Measurements from ENCODE around the gene FAH.

Gene FAH

GRCh38 chr15:80194914-80195313 lies 42.1 kb downstream of the FAH start:
- no peak overlapping the region for H3K27ac ChIP-seq
- TF ChIP-seq CTCF (conservative IDR thresholded peaks at IDR 0.05) (no peak), ZFX (IDR thresholded peaks at IDR 0.05) (no peak)

DNA sequence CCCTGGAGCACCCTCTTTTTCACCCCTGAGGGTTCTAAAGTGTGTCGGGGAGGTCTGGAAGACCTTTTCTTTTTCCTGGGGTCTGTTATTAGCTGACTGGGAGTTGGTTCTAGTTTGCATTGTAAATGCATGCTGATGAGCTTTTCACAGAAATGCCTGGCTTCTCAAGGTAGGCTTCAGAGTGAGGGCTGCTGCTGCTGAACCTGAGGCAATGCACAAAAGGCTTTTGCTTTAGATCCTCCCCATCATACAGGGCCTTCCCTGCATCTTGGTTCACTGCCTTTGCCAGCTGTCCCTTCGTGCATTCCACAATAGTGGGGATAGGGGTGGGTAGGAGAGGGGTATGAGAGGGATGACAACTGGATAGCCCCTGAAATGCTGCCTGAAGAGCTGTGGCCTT lies 46.6 kb downstream of the FAH start:
- TF ChIP-seq CTCF (conservative IDR thresholded peaks at IDR 0.05) (no peak), ZFX (IDR thresholded peaks at IDR 0.05) (no peak)
- H3K27ac ChIP-seq, result no peak overlapping the region

- no peak overlapping the region for H3K27ac ChIP-seq
- TF ChIP-seq ZFX (IDR thresholded peaks at IDR 0.05) (no peak), CTCF (conservative IDR thresholded peaks at IDR 0.05) (no peak)
Observed at GRCh38 chr15:80199869-80200268, 47.1 kb downstream of the FAH start.

GRCh38 chr15:80201256-80202015 lies 48.6 kb downstream of the FAH start:
- no peak for TF ChIP-seq ZFX (IDR thresholded peaks at IDR 0.05)
- no peak for TF ChIP-seq CTCF (conservative IDR thresholded peaks at IDR 0.05)
- no peak overlapping the region for H3K27ac ChIP-seq

DNA sequence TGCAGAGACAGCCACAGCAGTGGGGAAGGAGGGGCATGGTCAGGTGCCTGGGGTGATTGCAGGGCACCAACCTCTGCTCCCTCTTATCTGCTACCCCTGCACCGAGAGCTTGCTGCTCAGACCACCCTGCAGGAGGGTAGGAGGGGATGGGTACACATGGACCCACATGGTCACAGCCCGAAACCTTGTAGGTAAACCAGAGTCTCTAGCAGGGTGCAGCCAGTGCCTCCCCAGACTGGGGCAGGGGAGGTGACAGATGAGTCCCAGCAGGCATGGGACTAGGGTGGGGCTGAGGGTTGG lies 49.2 kb downstream of the FAH start:
- H3K27ac ChIP-seq, result no peak overlapping the region
- TF ChIP-seq CTCF (conservative IDR thresholded peaks at IDR 0.05), result no peak

DNA sequence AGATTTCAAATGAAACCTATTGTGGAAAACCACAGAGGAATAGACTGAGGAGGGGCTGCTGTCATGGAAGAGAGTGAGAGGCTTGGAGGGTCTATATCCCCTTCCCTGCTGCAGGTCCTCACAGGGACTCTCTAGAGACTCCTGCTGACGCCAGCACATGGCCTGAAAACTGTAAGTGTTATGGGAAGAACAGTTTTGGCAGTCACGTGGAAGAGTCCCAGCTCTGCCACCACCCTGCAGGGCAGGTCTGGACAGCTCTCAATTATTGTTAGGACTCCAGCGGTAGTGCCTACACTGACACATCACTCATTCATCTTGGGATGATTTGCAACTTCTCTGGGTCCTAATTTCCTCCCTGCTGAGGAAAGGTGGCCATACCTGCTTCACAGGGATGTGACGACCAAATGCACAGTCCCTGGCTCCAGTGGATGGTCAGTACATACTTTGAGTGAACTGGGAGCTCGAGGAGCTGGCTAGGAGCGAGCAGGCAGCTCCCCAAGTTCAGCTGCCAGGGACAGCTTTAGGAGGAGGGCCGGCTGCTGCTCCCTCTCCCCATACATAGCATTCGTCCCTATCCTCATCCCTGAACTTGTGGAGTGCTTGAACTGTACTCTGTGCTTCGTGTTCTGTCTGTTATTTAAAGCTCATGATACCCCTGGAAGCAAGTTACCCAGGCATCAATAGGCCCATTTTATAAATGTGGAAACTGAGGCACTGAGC lies 50.0 kb downstream of the FAH start:
- TF ChIP-seq CTCF (conservative IDR thresholded peaks at IDR 0.05) (no peak), ZFX (IDR thresholded peaks at IDR 0.05) (no peak)
- no peak overlapping the region for H3K27ac ChIP-seq

DNA sequence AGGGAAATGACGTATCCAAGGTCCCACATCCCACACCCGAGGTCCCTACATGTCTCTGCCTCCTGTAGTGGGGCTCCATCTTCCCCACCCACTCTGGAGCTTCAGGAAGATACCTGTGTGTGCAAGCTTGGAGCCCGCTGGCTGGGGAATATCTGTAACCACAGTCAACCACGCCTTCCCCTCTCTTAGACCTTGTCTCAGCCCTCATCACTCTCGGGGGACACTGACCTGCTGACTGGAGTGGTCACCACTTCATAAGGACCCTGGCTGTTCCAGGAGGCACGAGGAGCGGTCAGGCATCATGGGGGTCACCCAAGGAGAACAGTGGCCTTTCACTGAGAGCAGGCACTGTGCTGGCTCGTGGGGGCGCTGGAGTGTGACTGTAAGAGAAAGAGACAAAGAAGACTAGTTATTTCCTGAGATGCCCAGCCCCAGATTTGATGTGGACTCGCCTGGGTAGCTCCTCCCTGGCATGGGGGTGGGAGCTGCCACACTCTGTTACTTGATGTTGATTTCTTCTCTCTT lies 50.6 kb downstream of the FAH start:
- TF ChIP-seq ZFX (IDR thresholded peaks at IDR 0.05) (no peak), CTCF (conservative IDR thresholded peaks at IDR 0.05) (no peak)
- no peak overlapping the region for H3K27ac ChIP-seq

All from C4-2B (cell line).